ENCODE results near the gene SPARC.

Gene SPARC

GRCh38 chr5:151683444-151683843, 3.3 kb downstream of the SPARC start:
- TF ChIP-seq POLR2AphosphoS5 (IDR thresholded peaks at IDR 0.05; ENCODE audit: low read depth) (no peak), GABPA (IDR thresholded peaks at IDR 0.05; ENCODE audit: low read depth) (no peak), SPI1 (IDR thresholded peaks at IDR 0.05; ENCODE audit: borderline replicate concordance, low read depth) (no peak), REST (IDR thresholded peaks at IDR 0.05; ENCODE audit: insufficient replicate concordance, low read depth) (no peak)
- TF ChIP-seq, protein P1, sequence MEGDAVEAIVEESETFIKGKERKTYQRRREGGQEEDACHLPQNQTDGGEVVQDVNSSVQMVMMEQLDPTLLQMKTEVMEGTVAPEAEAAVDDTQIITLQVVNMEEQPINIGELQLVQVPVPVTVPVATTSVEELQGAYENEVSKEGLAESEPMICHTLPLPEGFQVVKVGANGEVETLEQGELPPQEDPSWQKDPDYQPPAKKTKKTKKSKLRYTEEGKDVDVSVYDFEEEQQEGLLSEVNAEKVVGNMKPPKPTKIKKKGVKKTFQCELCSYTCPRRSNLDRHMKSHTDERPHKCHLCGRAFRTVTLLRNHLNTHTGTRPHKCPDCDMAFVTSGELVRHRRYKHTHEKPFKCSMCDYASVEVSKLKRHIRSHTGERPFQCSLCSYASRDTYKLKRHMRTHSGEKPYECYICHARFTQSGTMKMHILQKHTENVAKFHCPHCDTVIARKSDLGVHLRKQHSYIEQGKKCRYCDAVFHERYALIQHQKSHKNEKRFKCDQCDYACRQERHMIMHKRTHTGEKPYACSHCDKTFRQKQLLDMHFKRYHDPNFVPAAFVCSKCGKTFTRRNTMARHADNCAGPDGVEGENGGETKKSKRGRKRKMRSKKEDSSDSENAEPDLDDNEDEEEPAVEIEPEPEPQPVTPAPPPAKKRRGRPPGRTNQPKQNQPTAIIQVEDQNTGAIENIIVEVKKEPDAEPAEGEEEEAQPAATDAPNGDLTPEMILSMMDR (IDR thresholded peaks at IDR 0.05; ENCODE audit: insufficient read depth, low read length): no peak
- no peak for DNase-seq (ENCODE audit: low read depth in 1 of 2, low spot score in 1 of 2)
- H3K27ac ChIP-seq (replicated peaks): peak overlapping the region; percentile 5; the same call in 1 of the 2 replicates
- peaks cover 15% of the 10 kb centered on the region for H3K27me3 ChIP-seq (ENCODE audit: insufficient read depth, poor library complexity, severe bottlenecking)
- H3K4me3 ChIP-seq (replicated peaks; ENCODE audit: insufficient read depth, low read length): no peak overlapping the region

GRCh38 chr5:151682751-151683331, 3.9 kb downstream of the SPARC start:
- Histone ChIP-seq H3K4me3 (replicated peaks; ENCODE audit: insufficient read depth, low read length) (no peak overlapping the region), H3K27ac (replicated peaks) (no peak overlapping the region), H3K27me3 (ENCODE audit: insufficient read depth, poor library complexity, severe bottlenecking) (peaks cover 15% of the 10 kb centered on the region)
- TF ChIP-seq POLR2AphosphoS5 (IDR thresholded peaks at IDR 0.05; ENCODE audit: low read depth): no peak
- TF ChIP-seq SPI1 (IDR thresholded peaks at IDR 0.05; ENCODE audit: borderline replicate concordance, low read depth): no peak
- TF ChIP-seq REST (IDR thresholded peaks at IDR 0.05; ENCODE audit: insufficient replicate concordance, low read depth): no peak
- TF ChIP-seq, protein P1 (IDR thresholded peaks at IDR 0.05; ENCODE audit: insufficient read depth, low read length): no peak
- TF ChIP-seq GABPA (IDR thresholded peaks at IDR 0.05; ENCODE audit: low read depth): no peak
- DNase-seq (ENCODE audit: low read depth in 1 of 2, low spot score in 1 of 2): no peak

DNA sequence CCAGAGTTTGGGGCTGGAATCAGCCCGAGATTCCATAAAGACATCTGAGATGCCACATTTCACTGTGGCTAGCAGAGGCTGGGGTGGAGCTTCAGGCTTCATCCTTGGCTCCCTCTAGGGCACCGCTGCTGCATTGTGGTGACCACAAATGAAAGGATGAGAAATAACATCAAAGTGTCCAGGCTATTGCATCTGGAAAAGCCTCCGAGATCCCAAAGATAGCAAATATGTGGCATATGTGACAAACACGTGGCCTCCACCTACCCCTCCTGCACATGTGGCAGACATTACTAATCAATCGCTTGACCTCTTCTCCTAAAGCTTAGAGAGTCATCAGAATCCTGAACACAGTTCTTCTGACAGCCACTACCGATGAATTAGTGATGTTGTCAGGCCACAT, 4.5 kb downstream of the SPARC start:
- no peak for DNase-seq (ENCODE audit: low read depth in 1 of 2, low spot score in 1 of 2)
- H3K27me3 ChIP-seq (ENCODE audit: insufficient read depth, poor library complexity, severe bottlenecking): peaks cover 13% of the 10 kb centered on the region
- no peak overlapping the region for H3K4me3 ChIP-seq (replicated peaks; ENCODE audit: insufficient read depth, low read length)
- no peak overlapping the region for H3K27ac ChIP-seq (replicated peaks)
- no peak for TF ChIP-seq GABPA (IDR thresholded peaks at IDR 0.05; ENCODE audit: low read depth)
- TF ChIP-seq, protein P1 (IDR thresholded peaks at IDR 0.05; ENCODE audit: insufficient read depth, low read length): no peak
- no peak for TF ChIP-seq SPI1 (IDR thresholded peaks at IDR 0.05; ENCODE audit: borderline replicate concordance, low read depth)

GRCh38 chr5:151680944-151681427, 5.7 kb downstream of the SPARC start:
- Histone ChIP-seq H3K27ac (replicated peaks) (no peak overlapping the region), H3K27me3 (ENCODE audit: insufficient read depth, poor library complexity, severe bottlenecking) (peaks cover 2% of the 10 kb centered on the region), H3K4me3 (replicated peaks; ENCODE audit: insufficient read depth, low read length) (no peak overlapping the region)
- TF ChIP-seq SPI1 (IDR thresholded peaks at IDR 0.05; ENCODE audit: borderline replicate concordance, low read depth) (no peak), REST (IDR thresholded peaks at IDR 0.05; ENCODE audit: insufficient replicate concordance, low read depth) (no peak), POLR2AphosphoS5 (IDR thresholded peaks at IDR 0.05; ENCODE audit: low read depth) (no peak), GABPA (IDR thresholded peaks at IDR 0.05; ENCODE audit: low read depth) (no peak)
- TF ChIP-seq, protein P1 (IDR thresholded peaks at IDR 0.05; ENCODE audit: insufficient read depth, low read length): no peak
- DNase-seq (ENCODE audit: low read depth in 1 of 2, low spot score in 1 of 2): no peak

Measured in HL-60 (cell line).